ENCODE measurements around the gene CACNG1.

DNA sequence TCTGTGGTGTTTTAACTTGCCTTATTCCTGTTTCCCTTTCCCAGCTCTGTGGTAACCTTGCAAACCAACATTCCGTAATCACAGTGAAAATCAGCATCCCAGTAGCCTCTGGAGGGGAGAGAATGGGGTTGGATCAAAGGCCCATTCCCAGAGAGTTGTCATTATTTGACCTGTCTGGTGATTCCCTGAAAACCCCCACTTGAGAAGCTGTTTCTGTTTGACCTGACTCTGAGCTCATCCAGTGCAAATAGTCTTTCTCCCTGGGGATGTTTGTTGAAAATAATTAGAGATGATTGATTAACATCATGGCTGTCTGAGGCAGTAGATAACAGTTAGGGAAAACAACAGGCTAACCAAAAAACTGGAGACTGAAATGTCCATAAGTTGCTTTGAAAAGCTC, 3.0 kb downstream of the CACNG1 start:
- TF ChIP-seq, protein P1, sequence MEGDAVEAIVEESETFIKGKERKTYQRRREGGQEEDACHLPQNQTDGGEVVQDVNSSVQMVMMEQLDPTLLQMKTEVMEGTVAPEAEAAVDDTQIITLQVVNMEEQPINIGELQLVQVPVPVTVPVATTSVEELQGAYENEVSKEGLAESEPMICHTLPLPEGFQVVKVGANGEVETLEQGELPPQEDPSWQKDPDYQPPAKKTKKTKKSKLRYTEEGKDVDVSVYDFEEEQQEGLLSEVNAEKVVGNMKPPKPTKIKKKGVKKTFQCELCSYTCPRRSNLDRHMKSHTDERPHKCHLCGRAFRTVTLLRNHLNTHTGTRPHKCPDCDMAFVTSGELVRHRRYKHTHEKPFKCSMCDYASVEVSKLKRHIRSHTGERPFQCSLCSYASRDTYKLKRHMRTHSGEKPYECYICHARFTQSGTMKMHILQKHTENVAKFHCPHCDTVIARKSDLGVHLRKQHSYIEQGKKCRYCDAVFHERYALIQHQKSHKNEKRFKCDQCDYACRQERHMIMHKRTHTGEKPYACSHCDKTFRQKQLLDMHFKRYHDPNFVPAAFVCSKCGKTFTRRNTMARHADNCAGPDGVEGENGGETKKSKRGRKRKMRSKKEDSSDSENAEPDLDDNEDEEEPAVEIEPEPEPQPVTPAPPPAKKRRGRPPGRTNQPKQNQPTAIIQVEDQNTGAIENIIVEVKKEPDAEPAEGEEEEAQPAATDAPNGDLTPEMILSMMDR (IDR thresholded peaks at IDR 0.05; ENCODE audit: poor library complexity): no peak
- TF ChIP-seq EZH2phosphoT487 (IDR thresholded peaks at IDR 0.05; ENCODE audit: low read depth, severe bottlenecking, unreplicated experiment) (no peak), EZH2 (IDR thresholded peaks at IDR 0.05; ENCODE audit: borderline replicate concordance) (no peak)

All from hepatocyte (in vitro differentiated cells).